CD4-positive, alpha-beta T cell treated with Interferon gamma for 1 hour (primary cell): Measurements from ENCODE around the gene ZBTB1.

Source experiments
- DNase-seq: peaks from one replicate; pipeline ENCODE4 v3.0.0-alpha.2; 2020

The ZBTB1 gene

GRCh38 chr14:64573109-64573508, 68.5 kb downstream of the ZBTB1 start:
- no peak for DNase-seq
